ENCODE measurements around the gene GLDC. TPM values are rescaled to one million over a fixed set of nuclear protein-coding genes. Genes with fewer than 3 reads are reported as not detected.

The GLDC gene
- 12.1 to 13.3 TPM (median 12.9 TPM) in 5 replicates for total RNA-seq (2022; extraction: Qiagen RNA extraction; ENCODE audit: low read depth)

GRCh38 chr9:6645355-6646292 lies at the start of gene GLDC:
Gene GLDC (minus strand): TSS chr9:6645729. CDS start chr9:6645499, 230 bp downstream.

Other genes with a start within 250 kb of the GLDC start
- 19.6 to 31.7 TPM (median 30.4 TPM) in 5 replicates for gene UHRF2, start 232.5 kb downstream of the GLDC start, total RNA-seq (2022; extraction: Qiagen RNA extraction; ENCODE audit: low read depth)
- gene KDM4C, start 112.2 kb upstream of the GLDC start, total RNA-seq (2022; extraction: Qiagen RNA extraction; ENCODE audit: low read depth), result 8.3 to 10.6 TPM (median 9.7 TPM) in 5 replicates